ENCODE data around the gene SLIT1. TPM values are rescaled to one million over a fixed set of nuclear protein-coding genes. Genes with fewer than 3 reads are reported as not detected.

SLIT1 gene
- total and polyA plus RNA-seq, 12 donors = 0.05 to 0.65 (median 0.15) TPM

GRCh38 chr10:97169063-97169462 is 16.7 kb downstream of the SLIT1 start:
- no peaks in the 10 kb centered on the region for H3K36me3 ChIP-seq (replicated peaks in 1 of 2)
- no peak overlapping the region for H3K4me3 ChIP-seq
- TF ChIP-seq CTCF (IDR thresholded peaks at IDR 0.05) (no peak), POLR2A (IDR thresholded peaks at IDR 0.05) (no peak)
- no peak overlapping the region for H3K27ac ChIP-seq
- no peaks in the 10 kb centered on the region for H3K4me1 ChIP-seq (replicated peaks in 1 of 2)
- intact Hi-C loops (cut with DNase I) = no loop called here
- 58 to 87% (median 68%) methylated on average over 4 to 5 of the region's 5 CpGs for WGBS, 4 donors
- no peak for DNase-seq
- no peaks in the 10 kb centered on the region for H3K9me3 ChIP-seq (replicated peaks in 1 of 3)
- peaks cover 5% of the 10 kb centered on the region for H3K27me3 ChIP-seq

GRCh38 chr10:97168645-97169044 is 17.1 kb downstream of the SLIT1 start:
- no peaks in the 10 kb centered on the region for H3K4me1 ChIP-seq (replicated peaks in 1 of 2)
- no peaks in the 10 kb centered on the region for H3K9me3 ChIP-seq (replicated peaks in 1 of 3)
- no peak for DNase-seq
- H3K36me3 ChIP-seq (replicated peaks in 1 of 2) = no peaks in the 10 kb centered on the region
- H3K4me3 ChIP-seq = no peak overlapping the region
- H3K27me3 ChIP-seq = peaks cover 5% of the 10 kb centered on the region
- WGBS, 4 donors = 79 to 90% (median 85%) methylated on average over 2 of the region's 2 CpGs
- TF ChIP-seq POLR2A (IDR thresholded peaks at IDR 0.05) (no peak), CTCF (IDR thresholded peaks at IDR 0.05) (no peak)
- intact Hi-C loops (cut with DNase I) = no loop called here
- no peak overlapping the region for H3K27ac ChIP-seq

GRCh38 chr10:97165499-97165898 is 20.3 kb downstream of the SLIT1 start:
- no peak overlapping the region for H3K4me3 ChIP-seq
- peaks cover 5% of the 10 kb centered on the region for H3K27me3 ChIP-seq
- TF ChIP-seq POLR2A (IDR thresholded peaks at IDR 0.05) = no peak
- TF ChIP-seq CTCF (IDR thresholded peaks at IDR 0.05) = no peak
- H3K9me3 ChIP-seq (replicated peaks in 1 of 3) = no peaks in the 10 kb centered on the region
- H3K4me1 ChIP-seq (replicated peaks in 1 of 2) = no peaks in the 10 kb centered on the region
- intact Hi-C loops (cut with DNase I) = no loop called here
- no peaks in the 10 kb centered on the region for H3K36me3 ChIP-seq (replicated peaks in 1 of 2)
- DNase-seq = no peak
- 85 to 95% (median 90%) methylated on average over 8 of the region's 8 CpGs for WGBS, 4 donors
- H3K27ac ChIP-seq = no peak overlapping the region

- H3K27ac ChIP-seq = no peak overlapping the region
- no peaks in the 10 kb centered on the region for H3K27me3 ChIP-seq
- DNase-seq = no peak
- intact Hi-C loops (cut with DNase I) = no loop called here
- H3K4me1 ChIP-seq (replicated peaks in 1 of 2) = no peaks in the 10 kb centered on the region
- WGBS, 4 donors = 78 to 88% (median 82%) methylated on average over 12 to 17 of the region's 17 CpGs
- TF ChIP-seq POLR2A (IDR thresholded peaks at IDR 0.05) (no peak), CTCF (IDR thresholded peaks at IDR 0.05) (no peak)
- no peaks in the 10 kb centered on the region for H3K9me3 ChIP-seq (replicated peaks in 1 of 3)
- H3K36me3 ChIP-seq (replicated peaks in 1 of 2) = no peaks in the 10 kb centered on the region
- no peak overlapping the region for H3K4me3 ChIP-seq
These were observed 21.8 kb downstream of the SLIT1 start for GRCh38 chr10:97163781-97164501.

Measured in adrenal gland (tissue), 12 donors.